Caco-2 (cell line): Measurements from ENCODE around the gene PDE6D. TPM values are rescaled to one million over a fixed set of nuclear protein-coding genes. Genes with fewer than 3 reads are reported as not detected.

Experiments used
- BruUV-seq: library from RNA; stranded (reverse); fragments of 400-500 nt; replicated peaks from 2 replicates; lab custom pipeline; 2021; lab: Mats Ljungman, UMichigan
- CTCF ChIA-PET: fragments of 300-600 bp; sonication (Branson Sonifier 250); formaldehyde crosslinking; loops from one replicate; lab custom pipeline; 2022; ENCODE audit warnings: antibody characterized with exemption; lab: Charles Lee
- POLR2A ChIA-PET: fragments of 300-600 bp; sonication (Branson Sonifier 250); formaldehyde crosslinking; loops from one replicate; lab custom pipeline; 2022; ENCODE audit warnings: antibody characterized with exemption; lab: Charles Lee
- DNase-seq, 2 experiments: peaks; one replicate each; pipeline versions ENCODE4 v3.0.0 to v3.0.0-alpha.2; 2020 to 2022
- H3K27me3 ChIP-seq: replicated peaks from 2 replicates; pipeline ENCODE4 v1.6.0; 2011; ENCODE audit warnings: low read length; ENCODE audit not compliant: control insufficient read depth, insufficient read depth
- H3K36me3 ChIP-seq: 2 replicates; pipeline ENCODE4 v1.5.1; 2011; ENCODE audit warnings: low read length; ENCODE audit not compliant: control insufficient read depth, insufficient read depth
- H3K4me1 ChIP-seq: fragments of 250-450 bp; sonication (Bioruptor Pico); 2 replicates; pipeline ENCODE4 v1.5.1; 2020; ENCODE audit warnings: mild to moderate bottlenecking
- H3K4me3 ChIP-seq: 2 replicates; pipeline ENCODE4 v1.5.1; 2011; ENCODE audit warnings: low read depth, mild to moderate bottlenecking, control low read depth, low read length
- H3K9me3 ChIP-seq: fragments of 250-450 bp; sonication (Bioruptor Pico); 2 replicates; pipeline ENCODE4 v1.5.1; 2020; ENCODE audit warnings: mild to moderate bottlenecking, moderate library complexity
- H3K27ac Mint-ChIP-seq: one replicate; pipeline ENCODE4 v1.8.0; 2022; ENCODE audit warnings: mixed read lengths; ENCODE audit not compliant: unreplicated experiment
- H3K27me3 Mint-ChIP-seq: one replicate; pipeline ENCODE4 v1.8.0; 2022; ENCODE audit warnings: mixed read lengths; ENCODE audit not compliant: insufficient read depth, unreplicated experiment
- H3K36me3 Mint-ChIP-seq: one replicate; pipeline ENCODE4 v1.8.0; 2022; ENCODE audit warnings: mild to moderate bottlenecking, mixed read lengths; ENCODE audit not compliant: insufficient read depth, unreplicated experiment
- H3K4me1 Mint-ChIP-seq: one replicate; pipeline ENCODE4 v1.8.0; 2022; ENCODE audit warnings: low read depth, mixed read lengths; ENCODE audit not compliant: unreplicated experiment
- H3K4me3 Mint-ChIP-seq: one replicate; pipeline ENCODE4 v1.8.0; 2022; ENCODE audit warnings: mild to moderate bottlenecking, moderate library complexity, mixed read lengths; ENCODE audit not compliant: unreplicated experiment
- H3K9me3 Mint-ChIP-seq: one replicate; pipeline ENCODE4 v1.8.0; 2022; ENCODE audit warnings: mixed read lengths; ENCODE audit not compliant: unreplicated experiment
- intact Hi-C: fragments of 100-400 bp; cut with micrococcal nuclease; formaldehyde crosslinking; loops from one replicate; pipeline ENCODE4 v1.10.0; 2022; ENCODE audit not compliant: unreplicated experiment
- total RNA-seq: library from RNA; stranded (reverse); gene quantifications from 2 replicates; pipeline ENCODE4 v1.2.3, GENCODE V29; 2022
- TF ChIP-seq, protein P1 (sequence below), 2 experiments: fragments of 200-600 bp in 1 of 2; IDR thresholded peaks; 1 replicate in 1 of 2; 2 replicates in 1 of 2; pipeline versions ENCODE4 v1.5.1 to v1.8.0; 2011 to 2022; ENCODE audit warnings: antibody characterized with exemption in 1 of 2, control low read depth in 1 of 2, inconsistent platforms in 1 of 2, low read depth in 1 of 2, low read length in 1 of 2, mild to moderate bottlenecking in 1 of 2, moderate library complexity in 1 of 2; ENCODE audit not compliant: insufficient read depth in 1 of 2, severe bottlenecking in 1 of 2, unreplicated experiment in 1 of 2

Gene PDE6D
- total RNA-seq, 1 experiment from 2014 or later: 9.1 TPM

DNA sequence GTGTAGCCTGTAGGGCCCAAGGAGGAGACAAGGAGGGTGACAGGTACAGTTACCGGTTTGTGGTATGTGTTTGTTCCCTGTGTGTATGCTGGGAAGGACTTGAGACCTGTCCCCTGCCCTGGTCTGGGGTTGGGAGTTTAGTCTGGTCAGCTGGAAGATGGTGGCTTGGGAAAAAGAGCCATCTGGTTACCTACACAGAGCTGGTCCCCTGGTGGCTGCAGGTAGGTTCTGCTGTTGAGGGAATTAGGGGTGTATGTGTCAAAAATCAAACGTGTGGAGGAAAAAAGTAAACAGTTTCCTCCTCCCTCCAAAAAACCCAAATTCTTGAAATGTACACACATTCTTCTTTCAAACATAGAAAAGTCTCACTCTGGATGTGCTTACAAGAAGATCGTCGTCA lies 48.5 kb downstream of the PDE6D start:
- no peaks in the 10 kb centered on the region for H3K36me3 ChIP-seq
- POLR2A ChIA-PET: no interaction called here
- Mint-ChIP-seq H3K27ac (no peak overlapping the region), H3K9me3 (no peaks in the 10 kb centered on the region), H3K4me1 (no peaks in the 10 kb centered on the region), H3K36me3 (no peaks in the 10 kb centered on the region), H3K27me3 (no peaks in the 10 kb centered on the region), H3K4me3 (no peak overlapping the region)
- DNase-seq: peak in 1 of 2 experiments; percentile 8
- no TSS peak for BruUV-seq
- H3K4me1 ChIP-seq: no peaks in the 10 kb centered on the region
- CTCF ChIA-PET: no interaction called here
- intact Hi-C loops: no loop called here
- TF ChIP-seq, protein P1, sequence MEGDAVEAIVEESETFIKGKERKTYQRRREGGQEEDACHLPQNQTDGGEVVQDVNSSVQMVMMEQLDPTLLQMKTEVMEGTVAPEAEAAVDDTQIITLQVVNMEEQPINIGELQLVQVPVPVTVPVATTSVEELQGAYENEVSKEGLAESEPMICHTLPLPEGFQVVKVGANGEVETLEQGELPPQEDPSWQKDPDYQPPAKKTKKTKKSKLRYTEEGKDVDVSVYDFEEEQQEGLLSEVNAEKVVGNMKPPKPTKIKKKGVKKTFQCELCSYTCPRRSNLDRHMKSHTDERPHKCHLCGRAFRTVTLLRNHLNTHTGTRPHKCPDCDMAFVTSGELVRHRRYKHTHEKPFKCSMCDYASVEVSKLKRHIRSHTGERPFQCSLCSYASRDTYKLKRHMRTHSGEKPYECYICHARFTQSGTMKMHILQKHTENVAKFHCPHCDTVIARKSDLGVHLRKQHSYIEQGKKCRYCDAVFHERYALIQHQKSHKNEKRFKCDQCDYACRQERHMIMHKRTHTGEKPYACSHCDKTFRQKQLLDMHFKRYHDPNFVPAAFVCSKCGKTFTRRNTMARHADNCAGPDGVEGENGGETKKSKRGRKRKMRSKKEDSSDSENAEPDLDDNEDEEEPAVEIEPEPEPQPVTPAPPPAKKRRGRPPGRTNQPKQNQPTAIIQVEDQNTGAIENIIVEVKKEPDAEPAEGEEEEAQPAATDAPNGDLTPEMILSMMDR (IDR thresholded peaks at IDR 0.05; ENCODE audit: insufficient read depth in 1 of 2, low read depth in 1 of 2, low read length in 1 of 2, severe bottlenecking in 1 of 2, unreplicated experiment in 1 of 2): no peak
- H3K9me3 ChIP-seq: no peaks in the 10 kb centered on the region
- no peak overlapping the region for H3K4me3 ChIP-seq
- no peaks in the 10 kb centered on the region for H3K27me3 ChIP-seq

DNA sequence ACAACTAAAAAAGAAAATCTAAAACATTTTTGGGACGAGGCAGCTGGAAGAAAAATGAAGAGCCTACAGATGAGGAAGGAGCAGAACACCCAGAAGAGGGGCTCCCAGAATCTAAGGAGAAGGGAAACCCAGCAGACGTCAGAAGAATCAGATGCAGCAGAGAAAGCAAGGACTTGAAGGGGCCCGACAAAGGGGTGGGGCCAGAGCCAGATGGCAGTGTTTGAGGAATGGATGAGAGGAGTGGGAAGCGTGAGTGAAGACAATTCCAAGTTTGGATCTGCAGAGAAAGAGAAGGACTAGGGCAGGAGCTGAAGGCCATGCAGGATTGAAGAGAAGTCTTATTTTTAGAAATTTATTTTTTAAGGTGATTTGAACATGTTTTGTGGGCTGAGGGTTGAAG lies 53.5 kb downstream of the PDE6D start:
- Mint-ChIP-seq H3K4me3 (no peak overlapping the region), H3K4me1 (no peaks in the 10 kb centered on the region), H3K36me3 (no peaks in the 10 kb centered on the region), H3K27me3 (no peaks in the 10 kb centered on the region), H3K27ac (no peak overlapping the region), H3K9me3 (no peaks in the 10 kb centered on the region)
- H3K4me3 ChIP-seq: no peak overlapping the region
- H3K9me3 ChIP-seq: no peaks in the 10 kb centered on the region
- ChIA-PET POLR2A (no interaction called here), CTCF (no interaction called here)
- no peaks in the 10 kb centered on the region for H3K36me3 ChIP-seq
- no TSS peak for BruUV-seq
- no peaks in the 10 kb centered on the region for H3K4me1 ChIP-seq
- H3K27me3 ChIP-seq: no peaks in the 10 kb centered on the region
- intact Hi-C loops: no loop called here
- DNase-seq: no peak
- TF ChIP-seq, protein P1 (IDR thresholded peaks at IDR 0.05; ENCODE audit: insufficient read depth in 1 of 2, low read depth in 1 of 2, low read length in 1 of 2, severe bottlenecking in 1 of 2, unreplicated experiment in 1 of 2): no peak

GRCh38 chr2:231726276-231726675 lies 54.8 kb downstream of the PDE6D start:
- no peaks in the 10 kb centered on the region for H3K36me3 ChIP-seq
- no TSS peak for BruUV-seq
- no peaks in the 10 kb centered on the region for H3K27me3 Mint-ChIP-seq
- no peaks in the 10 kb centered on the region for H3K27me3 ChIP-seq
- DNase-seq: no peak
- H3K4me1 ChIP-seq: no peaks in the 10 kb centered on the region
- H3K9me3 Mint-ChIP-seq: no peaks in the 10 kb centered on the region
- no peak overlapping the region for H3K4me3 ChIP-seq
- TF ChIP-seq, protein P1 (IDR thresholded peaks at IDR 0.05; ENCODE audit: insufficient read depth in 1 of 2, low read depth in 1 of 2, low read length in 1 of 2, severe bottlenecking in 1 of 2, unreplicated experiment in 1 of 2): no peak
- H3K27ac Mint-ChIP-seq: no peak overlapping the region
- POLR2A ChIA-PET: no interaction called here
- H3K9me3 ChIP-seq: no peaks in the 10 kb centered on the region
- no peak overlapping the region for H3K4me3 Mint-ChIP-seq
- H3K4me1 Mint-ChIP-seq: no peaks in the 10 kb centered on the region
- no peaks in the 10 kb centered on the region for H3K36me3 Mint-ChIP-seq
- intact Hi-C loops: no loop called here
- CTCF ChIA-PET: no interaction called here
